ENCODE data around the gene PDXK. TPM values are rescaled to one million over a fixed set of nuclear protein-coding genes. Genes with fewer than 3 reads are reported as not detected.
A peak's percentile ranks its signal among the peaks of the same experiment; 100 is the strongest.

PDXK gene
- total and polyA plus RNA-seq, 3 donors from 2014 or later, result 277 to 871 (median 327) TPM

DNA sequence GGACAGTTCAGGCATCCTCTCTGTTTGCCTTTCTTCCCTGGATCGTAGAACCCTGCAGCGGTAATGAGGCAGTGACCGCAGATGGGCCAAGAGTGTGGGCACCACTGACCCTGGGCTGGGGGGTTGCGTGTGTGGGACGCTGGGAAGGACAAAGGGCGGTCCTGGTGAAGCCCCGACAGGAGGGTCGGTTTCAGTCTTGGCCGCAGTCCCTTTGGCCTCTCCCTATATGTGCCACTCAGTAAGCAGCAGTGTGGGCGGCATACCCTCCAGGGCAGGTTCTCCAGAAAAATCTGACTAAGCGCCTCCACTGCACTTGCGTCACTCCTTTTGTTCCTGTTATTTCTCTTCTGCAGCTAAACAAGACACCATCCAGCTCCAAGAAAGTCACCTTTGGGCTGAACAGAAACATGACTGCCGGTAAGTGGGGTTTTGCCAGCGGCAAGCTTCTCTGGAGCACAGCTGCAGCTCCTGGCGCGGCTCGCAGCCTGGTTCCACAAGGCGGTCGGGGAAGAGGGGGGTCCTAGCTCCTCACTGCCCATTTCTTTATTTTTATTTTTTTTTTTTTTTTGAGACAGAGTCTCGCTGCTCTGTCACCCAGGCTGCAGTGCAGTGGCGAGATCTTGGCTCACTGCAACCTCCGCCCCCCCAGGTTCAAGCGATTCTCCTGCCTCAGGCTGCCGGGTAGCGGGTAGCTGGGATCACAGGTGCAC is 27.7 kb upstream of the PDXK start:
- no peak overlapping the region for H3K4me3 ChIP-seq
- intact Hi-C loops (cut with DNase I; ENCODE audit: low total_unique reads), result no loop called here
- no peaks in the 10 kb centered on the region for H3K36me3 ChIP-seq (ENCODE audit: low read depth, missing control alignments)
- no peaks in the 10 kb centered on the region for H3K4me1 ChIP-seq
- no peaks in the 10 kb centered on the region for H3K9me3 ChIP-seq
- no peak for TF ChIP-seq POLR2A (IDR thresholded peaks at IDR 0.05)
- TF ChIP-seq, protein P1, sequence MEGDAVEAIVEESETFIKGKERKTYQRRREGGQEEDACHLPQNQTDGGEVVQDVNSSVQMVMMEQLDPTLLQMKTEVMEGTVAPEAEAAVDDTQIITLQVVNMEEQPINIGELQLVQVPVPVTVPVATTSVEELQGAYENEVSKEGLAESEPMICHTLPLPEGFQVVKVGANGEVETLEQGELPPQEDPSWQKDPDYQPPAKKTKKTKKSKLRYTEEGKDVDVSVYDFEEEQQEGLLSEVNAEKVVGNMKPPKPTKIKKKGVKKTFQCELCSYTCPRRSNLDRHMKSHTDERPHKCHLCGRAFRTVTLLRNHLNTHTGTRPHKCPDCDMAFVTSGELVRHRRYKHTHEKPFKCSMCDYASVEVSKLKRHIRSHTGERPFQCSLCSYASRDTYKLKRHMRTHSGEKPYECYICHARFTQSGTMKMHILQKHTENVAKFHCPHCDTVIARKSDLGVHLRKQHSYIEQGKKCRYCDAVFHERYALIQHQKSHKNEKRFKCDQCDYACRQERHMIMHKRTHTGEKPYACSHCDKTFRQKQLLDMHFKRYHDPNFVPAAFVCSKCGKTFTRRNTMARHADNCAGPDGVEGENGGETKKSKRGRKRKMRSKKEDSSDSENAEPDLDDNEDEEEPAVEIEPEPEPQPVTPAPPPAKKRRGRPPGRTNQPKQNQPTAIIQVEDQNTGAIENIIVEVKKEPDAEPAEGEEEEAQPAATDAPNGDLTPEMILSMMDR (IDR thresholded peaks at IDR 0.05), result no peak
- WGBS, 2 donors, result 96 to 97% methylated on average over 25 of the region's 25 CpGs
- H3K27ac ChIP-seq, result no peak overlapping the region
- DNase-seq, result no peak
- no peaks in the 10 kb centered on the region for H3K27me3 ChIP-seq

DNA sequence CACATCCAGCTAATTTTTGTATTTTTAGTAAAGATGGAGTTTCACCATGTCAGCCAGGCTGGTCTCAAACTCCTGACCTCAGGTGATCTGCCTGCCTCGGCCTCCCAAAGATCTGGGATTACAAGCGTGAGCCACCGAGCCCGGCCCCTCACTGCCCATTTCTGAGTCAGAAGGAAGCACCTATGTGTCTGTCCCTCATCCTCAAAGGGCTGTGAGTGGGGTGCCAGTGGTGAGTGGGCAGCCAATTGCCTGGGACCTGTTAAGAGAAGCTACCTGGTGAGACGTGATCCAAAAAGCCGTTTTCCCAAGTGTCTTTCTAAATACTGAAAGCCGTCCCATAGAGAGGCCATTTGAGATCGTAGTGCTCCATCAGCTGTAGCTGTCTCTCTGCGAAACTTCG is 27.1 kb upstream of the PDXK start:
- WGBS, 2 donors, result 93 to 98% methylated on average over 7 to 10 of the region's 10 CpGs
- no peaks in the 10 kb centered on the region for H3K36me3 ChIP-seq (ENCODE audit: low read depth, missing control alignments)
- no peak overlapping the region for H3K4me3 ChIP-seq

DNA sequence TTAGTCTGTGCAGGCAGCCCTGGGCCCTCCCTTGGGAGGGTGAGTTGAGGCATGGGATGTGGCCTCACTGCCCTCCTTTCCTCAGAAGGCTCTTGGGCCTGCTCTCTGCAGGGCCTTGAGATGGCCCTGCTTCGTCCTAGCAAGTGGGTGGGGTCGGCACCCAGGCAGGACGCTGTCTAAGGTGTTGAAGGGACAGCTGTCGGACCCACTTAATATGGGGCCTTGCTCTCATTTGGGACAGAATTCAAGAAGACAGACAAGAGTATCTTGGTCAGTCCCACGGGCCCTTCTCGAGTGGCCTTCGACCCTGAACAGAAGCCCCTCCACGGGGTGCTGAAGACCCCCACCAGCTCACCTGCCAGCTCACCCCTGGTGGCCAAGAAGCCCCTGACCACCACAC is 26.0 kb upstream of the PDXK start:
- no peaks in the 10 kb centered on the region for H3K4me1 ChIP-seq
- no peak for TF ChIP-seq POLR2A (IDR thresholded peaks at IDR 0.05)
- TF ChIP-seq, protein P1 (IDR thresholded peaks at IDR 0.05), result no peak
- H3K36me3 ChIP-seq (ENCODE audit: low read depth, missing control alignments), result no peaks in the 10 kb centered on the region
- intact Hi-C loops (cut with DNase I; ENCODE audit: low total_unique reads), result no loop called here
- H3K4me3 ChIP-seq, result no peak overlapping the region
- 91 to 92% methylated on average over 8 of the region's 8 CpGs for WGBS, 2 donors
- no peak overlapping the region for H3K27ac ChIP-seq
- DNase-seq, result no peak
- no peaks in the 10 kb centered on the region for H3K9me3 ChIP-seq
- no peaks in the 10 kb centered on the region for H3K27me3 ChIP-seq

More for the DNA sequence above, 27.1 kb upstream of the PDXK start:
- intact Hi-C loops (cut with DNase I; ENCODE audit: low total_unique reads), result no loop called here
- Histone ChIP-seq H3K9me3 (no peaks in the 10 kb centered on the region), H3K27ac (no peak overlapping the region), H3K4me1 (no peaks in the 10 kb centered on the region), H3K27me3 (no peaks in the 10 kb centered on the region)
- no peak for DNase-seq
- TF ChIP-seq POLR2A (IDR thresholded peaks at IDR 0.05), result no peak
- TF ChIP-seq, protein P1 (IDR thresholded peaks at IDR 0.05), result no peak

DNA sequence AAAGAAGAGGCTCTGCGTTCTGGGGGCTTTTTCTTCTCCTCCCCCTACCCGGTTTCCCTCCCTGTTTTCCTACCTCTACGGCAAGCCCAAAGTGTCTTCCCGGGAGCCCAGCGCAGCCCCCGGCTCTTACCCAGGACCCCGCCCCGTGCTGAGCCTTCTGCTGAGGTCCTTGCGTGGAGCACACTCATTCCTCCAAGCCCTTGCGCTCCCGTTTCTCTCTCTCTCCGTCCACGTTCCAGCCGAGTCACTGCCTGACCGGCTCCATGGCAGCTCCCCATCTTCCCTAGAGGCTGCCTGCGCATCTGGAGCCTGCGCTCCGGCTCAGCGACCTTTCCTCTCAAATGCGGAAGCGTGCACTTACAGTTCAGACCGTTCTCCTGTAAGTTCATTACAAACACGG is 24.9 kb upstream of the PDXK start:
- no peak for DNase-seq
- H3K27me3 ChIP-seq, result no peaks in the 10 kb centered on the region
- H3K36me3 ChIP-seq (ENCODE audit: low read depth, missing control alignments), result no peaks in the 10 kb centered on the region
- no peak overlapping the region for H3K27ac ChIP-seq
- H3K4me1 ChIP-seq, result no peaks in the 10 kb centered on the region
- WGBS, 2 donors, result 73 to 78% methylated on average over 23 of the region's 23 CpGs
- intact Hi-C loops (cut with DNase I; ENCODE audit: low total_unique reads), result no loop called here
- TF ChIP-seq, protein P1 (IDR thresholded peaks at IDR 0.05), result no peak
- TF ChIP-seq POLR2A (IDR thresholded peaks at IDR 0.05), result no peak
- peak overlapping the region in 1 of 2 donors; percentile 23 for H3K4me3 ChIP-seq
- no peaks in the 10 kb centered on the region for H3K9me3 ChIP-seq

Data from testis (tissue), 3 donors.